H1 (cell line): ENCODE measurements around the gene TGFA. TPM values are rescaled to one million over a fixed set of nuclear protein-coding genes. Genes with fewer than 3 reads are reported as not detected.

Source experiments
- CTCF ChIA-PET: fragments of 300-600 bp; sonication (Branson Sonifier 250); formaldehyde crosslinking; loops from one replicate; lab custom pipeline; 2021; ENCODE audit not compliant: partially characterized antibody; lab: Charles Lee
- POLR2A ChIA-PET: fragments of 300-600 bp; sonication (Branson Sonifier 250); formaldehyde crosslinking; loops from one replicate; lab custom pipeline; 2021; ENCODE audit warnings: inconsistent platforms; ENCODE audit not compliant: partially characterized antibody; lab: Charles Lee
- DNase-seq, 2 experiments: peaks; one replicate each; pipeline versions ENCODE4 v3.0.0 to v3.0.0-alpha.2; 2010 to 2022; ENCODE audit warnings: low spot score in 2 of 2, low read depth in 1 of 2, mixed read lengths in 1 of 2
- FAIRE-seq: peaks from 2 replicates; lab custom pipeline; 2011; peaks lifted over from hg19 to GRCh38; lab: Jason Lieb, UNC
- H2AFZ ChIP-seq: 2 replicates; pipeline ENCODE4 v1.8.1; 2012; ENCODE audit warnings: low read length, inconsistent platforms
- H2AK5ac ChIP-seq: 2 replicates; pipeline ENCODE4 v1.6.1; 2013; ENCODE audit warnings: low read depth, low read length
- H2BK120ac ChIP-seq: replicated peaks from 2 replicates; pipeline ENCODE3; 2013; ENCODE audit warnings: low read depth, low read length, inconsistent platforms
- H2BK12ac ChIP-seq: 2 replicates; pipeline ENCODE4 v1.6.1; 2013; ENCODE audit warnings: low read depth, low read length
- H2BK15ac ChIP-seq: 2 replicates; pipeline ENCODE4 v1.6.1; 2013; ENCODE audit warnings: low read length
- H2BK20ac ChIP-seq: 2 replicates; pipeline ENCODE4 v1.6.1; 2013; ENCODE audit warnings: low read length
- H2BK5ac ChIP-seq: 2 replicates; pipeline ENCODE4 v1.6.1; 2013; ENCODE audit warnings: low read depth, low read length
- H3K14ac ChIP-seq: 2 replicates; pipeline ENCODE4 v1.6.1; 2013; ENCODE audit warnings: inconsistent platforms; ENCODE audit not compliant: insufficient read length
- H3K18ac ChIP-seq: 2 replicates; pipeline ENCODE4 v1.6.1; 2013; ENCODE audit warnings: low read length; ENCODE audit errors: extremely low read depth
- H3K23ac ChIP-seq: 2 replicates; pipeline ENCODE4 v1.6.1; 2013; ENCODE audit warnings: inconsistent platforms; ENCODE audit not compliant: insufficient read length
- H3K23me2 ChIP-seq: 2 replicates; pipeline ENCODE4 v1.6.1; 2013; ENCODE audit warnings: low read depth, low read length
- H3K27ac ChIP-seq: 2 replicates; pipeline ENCODE4 v1.6.1; 2011; ENCODE audit warnings: low read depth, low read length, inconsistent platforms
- H3K27me3 ChIP-seq, 4 experiments: replicated peaks in 1 of 4; 1 replicate in 1 of 4; 2 replicates in 3 of 4; pipeline versions ENCODE4 v1.6.1 to v1.8.1; 2011 to 2013; ENCODE audit warnings: low read length in 3 of 4, mild to moderate bottlenecking in 3 of 4, inconsistent platforms in 2 of 4, mixed read lengths in 2 of 4, moderate library complexity in 1 of 4; ENCODE audit not compliant: control insufficient read depth in 3 of 4, insufficient read depth in 3 of 4; ENCODE audit errors: extremely low read depth in 1 of 4
- H3K36me3 ChIP-seq, 4 experiments: 2 replicates each; pipeline versions ENCODE4 v1.6.1 to v1.8.1; 2011 to 2013; ENCODE audit warnings: mild to moderate bottlenecking in 4 of 4, low read length in 3 of 4, moderate library complexity in 2 of 4, control low read depth in 1 of 4, inconsistent platforms in 1 of 4; ENCODE audit not compliant: insufficient read depth in 4 of 4, control insufficient read depth in 2 of 4
- H3K4ac ChIP-seq: replicated peaks from 2 replicates; pipeline ENCODE3; 2013; ENCODE audit warnings: low read length, low read depth, mixed read lengths, inconsistent platforms; ENCODE audit not compliant: insufficient read length
- H3K4me1 ChIP-seq, 4 experiments: replicated peaks in 1 of 4; 1 replicate in 1 of 4; 2 replicates in 3 of 4; pipeline versions ENCODE4 v1.6.1 to v1.8.1; 2011 to 2013; ENCODE audit warnings: low read length in 3 of 4, inconsistent platforms in 2 of 4, mixed read lengths in 1 of 4; ENCODE audit not compliant: insufficient read depth in 4 of 4, control insufficient read depth in 3 of 4
- H3K4me2 ChIP-seq, 2 experiments: 2 replicates each; pipeline versions ENCODE4 v1.6.1 to v1.8.1; 2011 to 2013; ENCODE audit warnings: low read depth in 2 of 2, low read length in 2 of 2, control low read depth in 1 of 2, inconsistent platforms in 1 of 2, mild to moderate bottlenecking in 1 of 2; ENCODE audit not compliant: insufficient read depth in 1 of 2
- H3K4me3 ChIP-seq, 4 experiments: fragments of 200-600, 300-600 bp in 1 of 4; sonication (generic), shearing (Covaris generic), sonication (Bioruptor Twin) in 1 of 4; 2 replicates each; pipeline versions ENCODE4 v1.5.1 to v1.8.1; 2011 to 2016; ENCODE audit warnings: low read length in 4 of 4, low read depth in 3 of 4, control low read depth in 2 of 4, inconsistent platforms in 2 of 4, mild to moderate bottlenecking in 2 of 4, mixed read lengths in 1 of 4, moderate library complexity in 1 of 4; ENCODE audit not compliant: insufficient read depth in 2 of 4; ENCODE audit errors: extremely low read depth in 1 of 4
- H3K56ac ChIP-seq: replicated peaks from 2 replicates; pipeline ENCODE3; 2013; ENCODE audit warnings: low read depth, mild to moderate bottlenecking, mixed read lengths, low read length, inconsistent platforms; ENCODE audit not compliant: insufficient read length
- H3K79me1 ChIP-seq: 2 replicates; pipeline ENCODE4 v1.6.1; 2013; ENCODE audit warnings: low read depth, low read length, control low read depth
- H3K79me2 ChIP-seq, 2 experiments: 2 replicates each; pipeline versions ENCODE4 v1.6.1 to v1.8.1; 2012 to 2013; ENCODE audit warnings: low read length in 2 of 2, mild to moderate bottlenecking in 2 of 2, inconsistent platforms in 1 of 2; ENCODE audit not compliant: insufficient read depth in 2 of 2, control insufficient read depth in 1 of 2
- H3K9ac ChIP-seq, 4 experiments: replicated peaks in 1 of 4; 1 replicate in 1 of 4; 2 replicates in 3 of 4; pipeline versions ENCODE4 v1.6.1 to v1.8.1; 2011 to 2013; ENCODE audit warnings: low read depth in 3 of 4, low read length in 3 of 4, control low read depth in 2 of 4, mild to moderate bottlenecking in 2 of 4, moderate library complexity in 2 of 4, inconsistent platforms in 1 of 4; ENCODE audit errors: extremely low read depth in 1 of 4
- H3K9me3 ChIP-seq, 2 experiments: 2 replicates each; pipeline versions ENCODE4 v1.6.1 to v1.8.1; 2012 to 2013; ENCODE audit warnings: mild to moderate bottlenecking in 2 of 2, moderate library complexity in 2 of 2, control low read depth in 1 of 2, inconsistent platforms in 1 of 2, low read depth in 1 of 2, low read length in 1 of 2, mixed read lengths in 1 of 2; ENCODE audit not compliant: insufficient read depth in 2 of 2
- H4K20me1 ChIP-seq, 2 experiments: replicated peaks in 1 of 2; 2 replicates each; pipeline versions ENCODE3 to v1.8.1; 2011 to 2013; ENCODE audit warnings: inconsistent platforms in 2 of 2, low read length in 2 of 2, mild to moderate bottlenecking in 1 of 2; ENCODE audit not compliant: insufficient read depth in 2 of 2, control insufficient read depth in 1 of 2
- H4K5ac ChIP-seq: 2 replicates; pipeline ENCODE4 v1.6.1; 2013; ENCODE audit warnings: low read length, low read depth, mixed read lengths, inconsistent platforms; ENCODE audit not compliant: insufficient read length
- H4K8ac ChIP-seq: 2 replicates; pipeline ENCODE4 v1.8.0; 2013; ENCODE audit warnings: mild to moderate bottlenecking, moderate library complexity, low read length, inconsistent platforms; ENCODE audit not compliant: insufficient read depth; ENCODE audit errors: extremely low read depth
- H4K91ac ChIP-seq: replicated peaks from 2 replicates; pipeline ENCODE3; 2013; ENCODE audit warnings: low read length, mixed read lengths, inconsistent platforms; ENCODE audit not compliant: insufficient read length
- ATF3 ChIP-seq: IDR thresholded peaks from 2 replicates; pipeline ENCODE4 v1.6.1; 2011; ENCODE audit warnings: low read depth, mild to moderate bottlenecking, low read length; ENCODE audit not compliant: insufficient read depth
- WGBS, 2 experiments: shearing (Covaris generic) in 1 of 2; methylation state at CpG; one replicate each; pipeline versions ENCODE4 v1.1.6 to v1.1.7; 2013 to 2015; ENCODE audit warnings: low lambda C conversion rate in 2 of 2, mixed read lengths in 2 of 2, inconsistent platforms in 1 of 2, low coverage in 1 of 2, missing lambda C conversion rate in 1 of 2; ENCODE audit not compliant: insufficient replicate concordance in 2 of 2, insufficient coverage in 1 of 2, insufficient read length in 1 of 2; ENCODE audit errors: extremely low coverage in 1 of 2, missing lambda C conversion rate in 1 of 2; 5-methylcytosine and 5-hydroxymethylcytosine counted together
- polyA plus RNA-seq, 7 experiments: library from polyadenylated mRNA; depleted of rRNA in 3 of 7; stranded (reverse) in 5 of 7; unstranded in 2 of 7; fragments of >200 nt in 5 of 7; fragments of 200-250 nt in 2 of 7; gene quantifications; 1 replicate in 5 of 7; 2 replicates in 1 of 7; 4 replicates in 1 of 7; pipeline versions ENCODE4 v1.2.1 to v1.2.3, GENCODE V29; 2011 to 2013; ENCODE audit warnings: missing spikeins in 2 of 7, mixed read lengths in 2 of 7
- total RNA-seq: library from RNA; stranded (reverse); fragmentation: NEBNext Ultra II Directional; extraction: Animal tissue kit (Norgen Biotek cat#: 25700); gene quantifications from 2 replicates; pipeline ENCODE4 v1.2.1, GENCODE V29; 2021

The TGFA gene
- total and polyA plus RNA-seq, 2 of the 8 experiments (the other 6 are each of a cell fraction or from before 2014, with no cell fraction given) = 1.8 to 3.7 TPM

GRCh38 chr2:70431716-70432347 lies 121.8 kb downstream of the TGFA start:
- Histone ChIP-seq H2BK12ac (no peak overlapping the region), H3K9ac (no peak overlapping the region), H2BK120ac (no peak overlapping the region), H3K27me3 (peaks cover 11 to 28% (median 16%) of the 10 kb centered on the region in 4 experiments), H4K20me1 (no peaks in the 10 kb centered on the region), H3K36me3 (no peaks in the 10 kb centered on the region), H3K4me3 (no peak overlapping the region), H3K27ac (no peak overlapping the region), H2BK5ac (no peak overlapping the region), H3K79me2 (no peaks in the 10 kb centered on the region), H2AK5ac (no peak overlapping the region), H3K9me3 (no peaks in the 10 kb centered on the region), H4K8ac (no peak overlapping the region), H2AFZ (no peak overlapping the region; the same call in 1 of the 2 replicates), H3K18ac (no peak overlapping the region), H2BK15ac (no peak overlapping the region), H3K56ac (no peak overlapping the region), H4K91ac (no peak overlapping the region), H3K4me2 (no peak overlapping the region), H3K4ac (no peak overlapping the region), H3K79me1 (no peaks in the 10 kb centered on the region), H4K5ac (no peak overlapping the region), H3K14ac (no peak overlapping the region), H3K23me2 (peaks cover 2% of the 10 kb centered on the region; the same call in 1 of the 2 replicates), H3K23ac (no peak overlapping the region), H2BK20ac (no peak overlapping the region), H3K4me1 (no peaks in the 10 kb centered on the region)
- CTCF ChIA-PET = no interaction called here
- DNase-seq (no peak), FAIRE-seq (no peak)
- WGBS, 2 experiments = 80% methylated on average over 4 of the region's 4 CpGs; no CpG with 5 or more reads in 1 of the 2 experiments
- POLR2A ChIA-PET = no interaction called here
- no peak for TF ChIP-seq ATF3
